Measurements from ENCODE around the gene ELAVL1.

DNA sequence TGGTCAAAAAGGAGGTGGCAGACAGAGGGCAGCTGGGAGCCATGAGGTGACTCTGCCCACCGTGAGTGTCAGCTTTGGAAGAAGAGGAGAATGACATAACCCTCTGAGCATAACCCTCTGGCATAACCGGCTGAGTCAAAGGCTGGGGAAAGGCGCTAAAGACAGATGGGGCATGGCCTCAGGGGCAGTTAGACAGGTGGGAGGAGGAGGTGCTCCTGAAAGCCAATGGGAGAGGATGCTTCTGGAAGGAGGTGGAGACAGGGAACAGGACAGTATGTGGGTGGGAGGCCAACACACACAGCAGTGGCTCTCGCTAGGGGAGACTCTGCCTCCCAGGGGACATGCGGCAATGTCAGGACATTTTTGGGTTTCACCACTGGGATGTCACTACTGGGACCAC, 17.1 kb downstream of the ELAVL1 start:
- TF ChIP-seq POLR2AphosphoS5 (IDR thresholded peaks at IDR 0.05; ENCODE audit: low read depth, low read length) (no peak), POLR2A (IDR thresholded peaks at IDR 0.05; ENCODE audit: low read depth, low read length) (no peak)

All from GM12892 (cell line).